Erythroblast (primary cell): ENCODE data around the gene SULF2.

Source experiments
- GATA1 ChIP-seq: IDR thresholded peaks from 2 replicates; pipeline ENCODE4 v1.6.1; 2011; ENCODE audit warnings: low read depth, mild to moderate bottlenecking, control low read depth, low read length, moderate library complexity
- POLR2A ChIP-seq: IDR thresholded peaks from 2 replicates; pipeline ENCODE4 v1.6.1; 2011; ENCODE audit warnings: mild to moderate bottlenecking, low read length

- no peak for TF ChIP-seq POLR2A
- no peak for TF ChIP-seq GATA1
Observed at GRCh38 chr20:47642118-47642517, 143.2 kb downstream of the SULF2 start.
